ENCODE data around the gene VRK3. TPM values are rescaled to one million over a fixed set of nuclear protein-coding genes. Genes with fewer than 3 reads are reported as not detected.
"Not testable (repeated sequence)": the region's sequence is repeated elsewhere in the genome, so short reads cannot be mapped to it uniquely, and the experiment has no call there.

Gene VRK3
- total RNA-seq, 1 donor: 23.7 TPM

- Histone ChIP-seq H3K9me3 (ENCODE audit: low read depth, low read length) (no peaks in the 10 kb centered on the region), H3K4me1 (ENCODE audit: insufficient read depth, low read length) (no peaks in the 10 kb centered on the region), H3K4me3 (ENCODE audit: low read length) (no peak overlapping the region), H3K27me3 (ENCODE audit: insufficient read depth, low read length) (no peaks in the 10 kb centered on the region)
These were observed 38.8 kb downstream of the VRK3 start for GRCh38 chr19:49986354-49986753.

- Histone ChIP-seq H3K4me1 (ENCODE audit: insufficient read depth, low read length) (no peaks in the 10 kb centered on the region), H3K9me3 (ENCODE audit: low read depth, low read length) (no peaks in the 10 kb centered on the region), H3K27me3 (ENCODE audit: insufficient read depth, low read length) (no peaks in the 10 kb centered on the region), H3K4me3 (ENCODE audit: low read length) (no peak overlapping the region)
These were observed 39.3 kb downstream of the VRK3 start for GRCh38 chr19:49985871-49986270.

DNA sequence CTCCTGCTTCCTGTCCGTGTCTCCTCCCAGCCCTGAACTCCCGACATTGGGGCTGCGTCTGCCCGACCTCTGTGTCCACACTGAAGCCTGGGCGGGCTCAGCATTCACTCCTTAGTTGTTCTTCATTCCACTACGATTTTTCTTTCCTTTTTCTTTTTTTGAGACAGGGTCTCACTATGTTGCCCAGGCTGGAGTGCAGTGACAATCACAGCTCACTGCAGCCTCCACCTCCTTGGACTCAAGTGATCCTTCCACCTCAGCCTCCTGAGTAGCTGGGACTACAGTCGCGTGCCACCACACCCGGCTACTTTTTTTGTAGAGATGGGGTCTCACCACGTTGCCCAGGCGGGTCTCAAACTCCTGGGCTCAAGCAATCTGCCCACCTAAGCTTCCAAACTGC, 40.7 kb downstream of the VRK3 start:
- Histone ChIP-seq H3K9me3 (ENCODE audit: low read depth, low read length) (no peaks in the 10 kb centered on the region), H3K4me1 (ENCODE audit: insufficient read depth, low read length) (no peaks in the 10 kb centered on the region), H3K27me3 (ENCODE audit: insufficient read depth, low read length) (no peaks in the 10 kb centered on the region), H3K4me3 (ENCODE audit: low read length) (no peak overlapping the region)

DNA sequence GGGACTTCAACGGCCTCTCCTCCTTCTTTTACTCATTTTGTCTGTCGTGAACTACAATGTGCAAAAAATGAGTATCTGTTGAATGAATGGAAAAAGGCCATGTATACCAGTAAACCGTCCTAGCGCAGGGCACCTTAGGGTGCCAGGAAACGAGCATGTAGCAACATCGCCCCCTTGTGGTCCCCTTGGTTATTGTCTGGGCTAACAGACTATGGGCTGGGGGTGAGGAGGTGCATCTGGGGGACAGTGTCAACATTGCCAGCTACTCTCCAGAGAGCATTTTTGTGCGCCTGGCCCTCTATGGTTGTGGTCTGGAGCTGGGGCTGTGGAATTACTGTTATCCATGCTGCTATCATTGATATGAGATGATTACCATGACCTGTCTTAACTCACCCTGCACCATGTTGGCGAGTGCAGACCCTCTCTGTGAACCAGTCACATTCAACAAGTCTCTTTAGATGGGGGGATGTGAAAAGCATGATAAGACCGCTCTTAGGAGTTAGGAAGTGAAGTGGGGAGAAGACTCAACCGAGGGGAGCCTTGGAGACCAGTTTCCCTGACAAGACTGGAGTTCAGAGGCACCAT, 41.4 kb downstream of the VRK3 start:
- H3K4me3 ChIP-seq (ENCODE audit: low read length): no peak overlapping the region
- no peaks in the 10 kb centered on the region for H3K4me1 ChIP-seq (ENCODE audit: insufficient read depth, low read length)
- no peaks in the 10 kb centered on the region for H3K27me3 ChIP-seq (ENCODE audit: insufficient read depth, low read length)
- no peaks in the 10 kb centered on the region for H3K9me3 ChIP-seq (ENCODE audit: low read depth, low read length)

GRCh38 chr19:49981603-49982593, 43.3 kb downstream of the VRK3 start:
- no peaks in the 10 kb centered on the region for H3K4me1 ChIP-seq (ENCODE audit: insufficient read depth, low read length)
- no peaks in the 10 kb centered on the region for H3K27me3 ChIP-seq (ENCODE audit: insufficient read depth, low read length)
- H3K9me3 ChIP-seq (ENCODE audit: low read depth, low read length): no peaks in the 10 kb centered on the region
- no peak overlapping the region for H3K4me3 ChIP-seq (ENCODE audit: low read length)

DNA sequence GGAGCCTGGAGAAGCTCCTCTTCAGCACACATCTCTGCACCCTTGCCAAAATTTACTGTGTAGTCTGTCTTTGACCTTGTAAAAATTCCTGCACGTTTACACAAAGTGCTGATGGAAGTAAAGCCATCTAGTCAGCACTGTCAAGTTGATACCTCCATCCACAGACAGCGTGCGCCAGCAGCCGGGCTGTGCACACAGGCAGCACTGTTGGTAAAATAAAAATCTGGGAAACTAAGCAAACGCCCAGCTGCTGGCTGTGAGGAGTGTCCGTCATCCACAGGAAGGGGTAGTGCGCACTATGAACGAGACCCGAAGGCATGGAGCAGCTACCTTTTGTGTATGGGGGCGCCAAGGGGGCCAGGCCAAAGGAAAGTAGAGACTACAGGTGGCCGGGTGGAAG, 46.8 kb downstream of the VRK3 start:
- Histone ChIP-seq H3K4me3 (ENCODE audit: low read length) (no peak overlapping the region), H3K27me3 (ENCODE audit: insufficient read depth, low read length) (no peaks in the 10 kb centered on the region), H3K9me3 (ENCODE audit: low read depth, low read length) (no peaks in the 10 kb centered on the region), H3K4me1 (ENCODE audit: insufficient read depth, low read length) (peaks cover 10% of the 10 kb centered on the region)

DNA sequence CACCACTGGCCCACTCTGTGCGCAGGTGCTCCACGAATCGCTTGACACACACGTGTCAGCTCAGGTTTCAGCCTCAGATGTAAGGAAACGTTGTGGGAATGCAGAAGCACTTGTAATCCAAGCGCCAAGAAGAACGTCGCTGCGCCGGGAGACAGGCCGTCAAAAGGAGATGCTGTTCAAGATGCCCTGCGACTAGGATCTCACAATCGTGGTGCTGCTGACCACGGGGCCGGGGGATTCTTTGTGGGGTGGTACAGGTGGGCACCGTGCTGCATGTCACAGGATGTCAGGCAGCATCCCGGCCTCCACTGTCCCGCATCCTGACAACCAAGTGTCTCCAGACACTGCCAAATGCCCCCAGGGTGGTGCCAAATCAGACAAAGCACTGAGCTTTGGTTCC, 47.3 kb downstream of the VRK3 start:
- Histone ChIP-seq H3K4me1 (ENCODE audit: insufficient read depth, low read length) (peaks cover 14% of the 10 kb centered on the region), H3K4me3 (ENCODE audit: low read length) (no peak overlapping the region)

DNA sequence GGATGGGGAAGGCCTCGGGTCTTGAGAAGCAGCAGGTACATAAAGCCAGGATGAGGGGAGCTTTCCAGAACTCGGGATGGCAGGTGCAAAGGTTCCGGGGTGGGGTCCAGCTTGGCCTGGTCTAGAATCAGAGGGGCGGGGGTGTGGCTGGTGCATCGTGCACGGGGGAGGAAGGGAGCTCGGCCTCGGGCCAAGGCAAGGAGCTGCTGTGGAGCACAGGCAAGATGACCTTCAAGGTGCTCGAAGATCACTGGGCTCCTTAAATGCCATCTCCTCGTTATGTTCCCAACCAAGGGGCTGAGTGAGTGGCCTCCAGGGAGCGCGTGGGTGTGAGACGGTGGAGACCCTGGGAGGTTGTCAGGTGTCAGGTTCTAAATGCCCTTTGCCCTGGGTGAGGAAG, 48.1 kb downstream of the VRK3 start:
- Histone ChIP-seq H3K4me3 (ENCODE audit: low read length) (no peak overlapping the region), H3K9me3 (ENCODE audit: low read depth, low read length) (no peaks in the 10 kb centered on the region), H3K27me3 (ENCODE audit: insufficient read depth, low read length) (no peaks in the 10 kb centered on the region), H3K4me1 (ENCODE audit: insufficient read depth, low read length) (peaks cover 20% of the 10 kb centered on the region)

More for the DNA sequence above, 47.3 kb downstream of the VRK3 start:
- Histone ChIP-seq H3K9me3 (ENCODE audit: low read depth, low read length) (no peaks in the 10 kb centered on the region), H3K27me3 (ENCODE audit: insufficient read depth, low read length) (no peaks in the 10 kb centered on the region)

DNA sequence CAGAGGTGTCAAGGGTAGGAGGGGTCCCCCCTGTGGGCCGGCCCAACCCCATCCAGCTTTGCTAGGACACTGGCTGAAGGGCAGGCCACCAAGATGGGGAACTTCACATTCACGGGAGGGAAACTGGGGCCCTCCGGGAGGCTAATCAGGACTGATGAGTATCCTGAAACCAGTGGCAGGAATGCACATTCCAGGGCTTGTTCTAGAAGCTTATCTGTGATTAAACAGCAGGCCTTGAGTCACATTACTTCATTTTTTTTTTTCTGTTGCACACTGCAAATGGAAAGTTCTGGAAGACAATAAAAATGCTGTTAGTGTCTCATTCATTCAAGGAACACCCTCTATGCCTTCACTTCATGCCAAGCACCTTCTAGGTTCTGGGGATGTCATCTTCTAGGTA, 48.7 kb downstream of the VRK3 start:
- no peaks in the 10 kb centered on the region for H3K9me3 ChIP-seq (ENCODE audit: low read depth, low read length)
- no peak overlapping the region for H3K4me3 ChIP-seq (ENCODE audit: low read length)
- peaks cover 26% of the 10 kb centered on the region for H3K4me1 ChIP-seq (ENCODE audit: insufficient read depth, low read length)
- H3K27me3 ChIP-seq (ENCODE audit: insufficient read depth, low read length): no peaks in the 10 kb centered on the region

DNA sequence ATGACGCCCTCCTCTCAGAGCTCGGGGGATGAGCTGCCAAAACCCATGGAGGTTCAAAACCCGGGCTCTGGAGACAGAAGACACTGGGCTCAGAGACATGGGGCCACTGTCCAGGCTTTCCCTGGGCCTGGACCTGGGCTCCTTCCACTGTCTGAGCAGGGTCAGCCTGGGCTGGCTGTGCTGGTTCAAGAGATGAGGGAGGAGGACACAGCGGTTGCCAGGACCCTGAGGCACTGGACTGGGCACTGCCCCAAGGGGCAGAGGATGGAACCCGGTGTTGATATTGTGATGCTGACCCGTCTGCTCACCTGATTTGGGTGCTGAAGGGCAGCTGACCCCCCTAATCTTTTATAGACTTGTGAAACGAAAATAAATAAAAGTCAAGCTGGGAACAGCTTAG, 50.1 kb downstream of the VRK3 start:
- H3K4me1 ChIP-seq (ENCODE audit: insufficient read depth, low read length): peaks cover 26% of the 10 kb centered on the region
- H3K4me3 ChIP-seq (ENCODE audit: low read length): no peak overlapping the region
- H3K9me3 ChIP-seq (ENCODE audit: low read depth, low read length): no peaks in the 10 kb centered on the region
- no peaks in the 10 kb centered on the region for H3K27me3 ChIP-seq (ENCODE audit: insufficient read depth, low read length)

GRCh38 chr19:49973987-49974386, 51.2 kb downstream of the VRK3 start:
- Histone ChIP-seq H3K4me3 (ENCODE audit: low read length) (no peak overlapping the region), H3K27me3 (ENCODE audit: insufficient read depth, low read length) (no peaks in the 10 kb centered on the region), H3K9me3 (ENCODE audit: low read depth, low read length) (no peaks in the 10 kb centered on the region), H3K4me1 (ENCODE audit: insufficient read depth, low read length) (peaks cover 29% of the 10 kb centered on the region)

GRCh38 chr19:49972841-49973240, 52.3 kb downstream of the VRK3 start:
- peaks cover 4% of the 10 kb centered on the region for H3K27me3 ChIP-seq (ENCODE audit: insufficient read depth, low read length)
- H3K4me3 ChIP-seq (ENCODE audit: low read length): no peak overlapping the region
- no peaks in the 10 kb centered on the region for H3K9me3 ChIP-seq (ENCODE audit: low read depth, low read length)
- H3K4me1 ChIP-seq (ENCODE audit: insufficient read depth, low read length): peaks cover 40% of the 10 kb centered on the region

GRCh38 chr19:49971991-49972411, 53.2 kb downstream of the VRK3 start:
- Histone ChIP-seq H3K4me3 (ENCODE audit: low read length) (no peak overlapping the region), H3K27me3 (ENCODE audit: insufficient read depth, low read length) (peaks cover 4% of the 10 kb centered on the region), H3K9me3 (ENCODE audit: low read depth, low read length) (no peaks in the 10 kb centered on the region), H3K4me1 (ENCODE audit: insufficient read depth, low read length) (peaks cover 48% of the 10 kb centered on the region)

DNA sequence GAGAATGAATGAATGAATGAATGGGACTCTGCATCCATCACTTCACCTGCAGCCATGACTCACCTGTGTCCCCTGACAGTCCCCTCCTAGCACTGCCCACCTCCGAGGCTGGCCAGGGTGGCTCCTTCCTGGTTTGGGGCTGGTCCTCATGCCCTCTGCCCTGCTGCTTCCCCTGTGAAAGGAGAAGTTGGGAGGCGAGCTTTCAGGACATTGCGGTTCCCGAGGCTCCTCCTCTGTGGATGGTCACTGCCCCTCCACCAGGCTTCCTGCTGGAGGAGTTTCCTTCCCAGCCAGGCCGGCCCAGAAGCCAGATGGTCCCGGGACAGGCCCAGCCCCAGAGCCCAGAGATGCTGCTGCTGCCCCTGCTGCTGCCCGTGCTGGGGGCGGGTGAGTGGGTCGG, 55.8 kb downstream of the VRK3 start:
- peaks cover 66% of the 10 kb centered on the region for H3K4me1 ChIP-seq (ENCODE audit: insufficient read depth, low read length)
- not testable (repeated sequence) for H3K4me3 ChIP-seq (ENCODE audit: low read length); H3K9me3 ChIP-seq (ENCODE audit: low read depth, low read length); H3K27me3 ChIP-seq (ENCODE audit: insufficient read depth, low read length)

GRCh38 chr19:49968279-49968922, 56.8 kb downstream of the VRK3 start:
- Histone ChIP-seq H3K9me3 (ENCODE audit: low read depth, low read length) (no peaks in the 10 kb centered on the region), H3K27me3 (ENCODE audit: insufficient read depth, low read length) (peaks cover 4% of the 10 kb centered on the region), H3K4me3 (ENCODE audit: low read length) (no peak overlapping the region), H3K4me1 (ENCODE audit: insufficient read depth, low read length) (peaks cover 57% of the 10 kb centered on the region)

All from mononuclear cell (primary cell).